ENCODE measurements around the gene TFDP2.

DNA sequence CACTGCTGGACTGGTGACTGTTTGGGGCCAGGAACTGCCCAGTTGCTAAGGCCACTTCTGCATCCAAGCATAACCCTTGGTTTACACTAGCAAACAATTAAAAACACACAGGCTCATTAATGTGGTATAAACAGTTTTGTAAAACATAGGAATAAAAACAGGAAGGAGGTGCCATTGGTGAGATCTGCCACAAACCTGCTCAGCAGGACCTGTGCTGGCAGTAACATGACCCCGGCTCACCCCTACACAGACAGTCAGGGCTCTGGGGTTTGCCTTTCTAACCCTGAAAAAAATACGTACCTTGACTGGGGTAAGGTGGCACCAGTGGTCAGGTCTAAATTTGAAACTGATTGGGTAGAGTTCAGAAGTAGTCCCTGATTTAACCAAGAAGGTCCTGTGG is 196.7 kb downstream of the TFDP2 start:
- no peak for TF ChIP-seq CTCF (IDR thresholded peaks at IDR 0.05)
- TF ChIP-seq EZH2 (IDR thresholded peaks at IDR 0.05; ENCODE audit: borderline replicate concordance, insufficient read depth, low read depth, low read length, poor library complexity, severe bottlenecking), result no peak
